GM19240 (cell line): ENCODE measurements around the gene SNIP1.
"Not testable (repeated sequence)": the region's sequence is repeated elsewhere in the genome, so short reads cannot be mapped to it uniquely, and the experiment has no call there.

ENCODE experiments used
- DNase-seq: peaks from one replicate; pipeline ENCODE4 v3.0.0; 2011; ENCODE audit warnings: low spot score; ENCODE audit not compliant: insufficient read length

SNIP1 gene

DNA sequence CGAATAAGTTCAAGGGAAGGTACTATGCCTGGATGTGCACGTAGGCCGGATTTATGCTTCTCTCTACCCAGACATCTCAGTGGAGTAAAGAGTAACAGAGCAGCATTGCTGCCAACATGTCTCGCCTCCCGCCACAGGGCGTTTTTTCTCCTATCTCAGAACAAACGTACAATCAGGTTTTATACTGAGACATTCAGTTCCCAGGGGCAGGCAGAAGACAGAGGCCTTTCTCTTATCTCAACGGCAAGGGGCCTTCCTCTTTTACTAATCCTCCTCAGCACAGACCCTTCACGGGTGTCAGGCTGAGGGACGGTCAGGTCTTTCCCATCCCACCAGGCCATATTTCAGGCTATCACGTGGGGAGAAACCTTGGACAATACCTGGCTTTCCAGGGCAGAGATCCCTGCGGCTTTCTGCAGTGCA, 5.9 kb upstream of the SNIP1 start:
- not testable (repeated sequence) for DNase-seq

DNA sequence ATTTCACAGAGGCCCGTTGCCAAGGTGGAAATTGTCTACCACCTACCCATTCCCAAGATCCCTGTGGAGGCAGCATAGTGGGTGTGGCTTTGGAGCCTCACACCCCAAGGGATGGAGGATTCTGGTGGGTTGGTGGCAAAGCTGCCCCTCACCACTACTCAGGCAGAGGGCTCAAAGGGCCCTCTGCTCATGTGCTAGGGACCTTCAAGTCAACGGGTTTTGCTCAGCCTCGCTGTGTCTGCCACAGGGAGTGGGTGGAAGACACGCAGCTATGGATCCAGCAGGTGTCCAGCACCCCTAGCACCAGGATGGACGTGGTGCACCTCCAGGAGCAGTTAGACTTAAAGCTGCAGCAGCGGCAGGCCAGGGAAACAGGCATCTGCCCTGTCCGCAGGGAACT, 5.0 kb upstream of the SNIP1 start:
- DNase-seq: no peak

DNA sequence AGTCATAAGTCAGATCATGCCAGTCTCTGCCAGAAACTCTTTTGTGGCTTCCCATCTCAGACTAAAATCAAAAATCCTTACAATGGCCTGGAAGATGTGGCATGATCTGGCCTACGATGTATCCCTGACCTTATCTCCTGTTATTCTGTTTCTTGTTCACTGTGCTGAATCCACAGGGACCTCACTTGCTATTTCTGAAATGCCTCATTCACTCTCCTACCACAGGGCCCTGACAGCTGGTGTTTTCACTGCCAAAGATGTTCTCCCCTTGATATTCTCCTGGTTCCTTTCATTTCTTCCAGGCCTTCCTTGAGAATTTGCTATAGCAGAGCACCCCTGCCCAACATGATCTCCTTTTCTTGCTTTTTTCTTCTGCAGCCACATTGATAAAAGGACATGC, 4.3 kb upstream of the SNIP1 start:
- DNase-seq: no peak

- no peak for DNase-seq
Measured at GRCh38 chr1:37557402-37557801, 3.3 kb upstream of the SNIP1 start.

GRCh38 chr1:37556712-37557196, 2.7 kb upstream of the SNIP1 start, which contains the start of gene DNALI1:
Gene DNALI1, plus strand, starts transcription at chr1:37556940. Its CDS starts 55 bp downstream, at chr1:37556995.
- no peak for DNase-seq

DNA sequence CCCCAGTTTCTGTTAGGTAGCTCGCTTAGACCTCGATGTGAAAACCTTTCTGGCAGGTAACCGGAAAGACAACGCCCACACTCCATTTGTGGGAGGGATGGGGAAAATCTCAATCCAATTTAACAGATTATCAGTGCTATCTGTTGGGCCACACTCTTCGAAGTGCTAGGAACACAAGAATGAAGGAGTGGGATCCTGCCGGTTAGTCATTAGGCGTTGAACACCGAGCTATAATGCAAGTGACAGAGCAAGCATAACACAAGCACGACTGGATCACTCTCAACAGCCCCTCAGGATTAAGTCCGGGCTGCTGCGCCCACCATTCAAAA, 531 bp downstream of the SNIP1 start:
- DNase-seq: no peak

- DNase-seq: no peak
Measured at GRCh38 chr1:37549341-37549740, 4.8 kb downstream of the SNIP1 start.

DNA sequence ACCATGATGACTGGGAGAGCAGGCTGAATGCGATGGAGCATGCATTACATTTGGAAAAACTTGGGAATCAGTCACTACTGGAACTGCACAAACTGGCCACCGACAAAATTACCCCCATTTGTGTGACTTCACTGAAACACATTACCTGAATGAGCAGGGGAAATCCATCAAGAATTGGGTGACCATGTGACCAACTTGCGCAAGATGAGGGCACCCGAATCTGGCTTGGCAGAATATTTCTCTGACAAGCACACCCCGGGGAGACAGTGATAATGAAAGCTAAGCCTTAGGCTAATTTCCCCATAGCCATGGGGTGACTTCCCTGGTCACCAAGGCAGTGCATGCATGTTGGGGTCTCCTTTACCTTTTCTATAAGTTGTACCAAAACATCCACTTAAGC, 9.1 kb downstream of the SNIP1 start:
- no peak for DNase-seq

DNA sequence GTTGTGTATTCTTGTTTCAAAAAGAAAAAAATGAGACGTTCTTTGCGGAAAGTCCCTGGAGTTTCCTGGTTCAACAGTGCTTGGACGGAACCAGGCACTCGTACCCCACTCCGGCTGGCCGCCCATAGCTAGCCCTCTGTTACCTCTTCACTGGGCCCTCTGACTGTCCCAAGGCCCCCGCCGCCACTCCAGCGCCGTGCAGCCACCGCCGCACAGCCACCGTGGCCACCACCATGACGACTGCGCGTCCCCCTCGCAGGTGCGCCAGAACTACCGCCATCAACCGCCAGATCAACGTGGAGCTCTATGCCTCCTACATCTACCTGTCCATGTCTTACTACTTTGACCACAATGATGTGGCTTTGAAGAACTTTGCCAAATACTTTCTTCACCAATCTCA, 9.6 kb downstream of the SNIP1 start:
- no peak for DNase-seq

GRCh38 chr1:37540036-37540785, 13.9 kb downstream of the SNIP1 start:
- DNase-seq: no peak

GRCh38 chr1:37539154-37539553, 14.9 kb downstream of the SNIP1 start:
- DNase-seq: not testable (repeated sequence)

DNA sequence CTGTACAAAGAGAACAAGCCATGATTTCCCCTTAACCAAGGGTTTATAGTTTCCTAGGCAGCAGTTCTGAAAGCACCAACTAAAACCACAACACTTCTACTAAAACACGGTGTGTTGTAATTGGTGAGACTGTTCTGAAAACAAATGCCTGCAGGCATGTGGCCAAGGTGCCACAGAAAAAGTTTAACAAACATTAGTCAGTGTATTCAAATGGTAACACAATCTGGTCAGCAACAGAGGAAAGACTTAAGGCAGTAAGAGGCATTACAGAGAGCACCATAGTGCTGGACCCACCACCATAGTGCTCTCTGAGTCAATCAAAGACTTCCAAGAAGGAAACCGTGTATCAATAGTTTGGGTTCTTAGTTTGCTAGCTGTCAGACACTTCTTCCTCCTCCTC, 16.7 kb downstream of the SNIP1 start:
- no peak for DNase-seq

DNA sequence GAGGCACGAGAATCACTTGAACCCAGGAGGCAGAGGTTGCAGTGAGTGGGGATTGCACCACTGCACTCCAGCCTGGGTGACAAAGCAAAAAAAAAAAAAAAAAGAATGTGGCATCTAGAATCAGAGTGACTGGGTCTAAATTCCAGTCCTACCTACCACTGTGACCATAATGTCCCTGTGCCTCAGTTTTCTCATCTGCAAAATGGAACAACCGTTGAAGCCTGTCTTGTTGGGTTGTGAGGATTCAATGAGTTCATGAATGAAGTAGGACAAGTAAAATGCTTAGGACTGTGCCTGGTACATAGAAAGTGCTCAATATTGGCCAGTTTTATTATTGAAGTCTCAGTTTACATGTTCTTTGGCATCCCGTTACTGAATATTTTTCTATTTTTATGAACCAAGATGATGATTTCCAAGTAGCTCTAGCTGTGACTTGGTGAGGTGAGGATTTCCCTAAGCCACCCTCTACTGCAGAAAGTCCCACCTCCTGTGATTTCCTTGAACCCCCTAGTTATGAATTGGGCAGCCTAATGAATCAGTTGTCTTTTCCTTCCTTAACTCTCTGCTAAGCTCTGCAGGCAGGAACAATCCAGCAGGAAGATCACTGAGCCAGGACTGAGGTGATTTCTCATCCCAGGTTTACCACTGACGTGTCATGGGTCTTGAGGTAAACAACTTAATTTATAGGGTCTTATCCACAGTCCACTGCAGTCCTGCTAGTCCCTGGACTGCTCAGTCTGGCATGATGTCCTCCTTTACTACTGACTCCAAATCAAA, 20.6 kb downstream of the SNIP1 start:
- no peak for DNase-seq

- DNase-seq: not testable (repeated sequence)
Measured at GRCh38 chr1:37532418-37533156, 21.5 kb downstream of the SNIP1 start.

GRCh38 chr1:37529888-37530287, 24.2 kb downstream of the SNIP1 start:
- not testable (repeated sequence) for DNase-seq

- DNase-seq: no peak
Measured at GRCh38 chr1:37519613-37520012, 34.5 kb downstream of the SNIP1 start.

DNA sequence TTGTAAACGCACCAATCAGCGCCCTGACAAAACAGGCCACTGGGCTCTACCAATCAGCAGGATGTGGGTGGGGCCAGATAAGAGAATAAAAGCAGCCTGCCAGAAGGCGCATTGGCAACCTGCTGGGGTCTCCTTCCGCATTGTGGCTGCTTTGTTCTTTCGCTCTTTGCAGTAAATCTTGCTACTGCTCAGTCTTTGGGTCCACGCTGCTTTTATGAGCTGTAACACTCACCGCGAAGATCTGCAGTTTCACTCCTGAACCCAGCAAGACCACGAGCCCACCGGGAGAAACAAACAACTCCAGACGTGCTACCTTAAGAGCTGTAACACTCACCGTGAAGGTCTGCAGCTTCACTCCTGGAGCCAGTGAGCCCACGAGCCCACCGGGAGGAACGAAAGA, 35.2 kb downstream of the SNIP1 start:
- DNase-seq: not testable (repeated sequence)

DNA sequence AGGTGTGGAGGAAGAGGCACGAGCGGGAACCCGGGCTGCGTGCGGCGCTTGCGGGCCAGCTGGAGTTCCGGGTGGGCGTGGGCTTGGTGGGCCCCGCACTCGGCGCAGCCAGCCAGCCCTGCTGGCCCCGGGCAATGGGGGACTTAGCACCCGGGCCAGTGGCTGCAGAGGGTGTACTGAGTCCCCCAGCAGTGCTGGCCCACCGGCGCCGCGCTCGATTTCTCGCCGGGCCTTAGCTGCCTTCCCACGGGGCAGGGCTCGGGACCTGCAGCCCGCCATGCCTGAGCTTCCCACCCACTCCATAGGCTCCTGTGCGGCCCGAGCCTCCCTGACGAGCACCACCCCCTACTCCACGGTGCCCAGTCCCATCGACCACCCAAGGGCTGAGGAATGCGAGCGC, 35.9 kb downstream of the SNIP1 start:
- not testable (repeated sequence) for DNase-seq

GRCh38 chr1:37517569-37517968, 36.5 kb downstream of the SNIP1 start:
- DNase-seq: no peak

DNA sequence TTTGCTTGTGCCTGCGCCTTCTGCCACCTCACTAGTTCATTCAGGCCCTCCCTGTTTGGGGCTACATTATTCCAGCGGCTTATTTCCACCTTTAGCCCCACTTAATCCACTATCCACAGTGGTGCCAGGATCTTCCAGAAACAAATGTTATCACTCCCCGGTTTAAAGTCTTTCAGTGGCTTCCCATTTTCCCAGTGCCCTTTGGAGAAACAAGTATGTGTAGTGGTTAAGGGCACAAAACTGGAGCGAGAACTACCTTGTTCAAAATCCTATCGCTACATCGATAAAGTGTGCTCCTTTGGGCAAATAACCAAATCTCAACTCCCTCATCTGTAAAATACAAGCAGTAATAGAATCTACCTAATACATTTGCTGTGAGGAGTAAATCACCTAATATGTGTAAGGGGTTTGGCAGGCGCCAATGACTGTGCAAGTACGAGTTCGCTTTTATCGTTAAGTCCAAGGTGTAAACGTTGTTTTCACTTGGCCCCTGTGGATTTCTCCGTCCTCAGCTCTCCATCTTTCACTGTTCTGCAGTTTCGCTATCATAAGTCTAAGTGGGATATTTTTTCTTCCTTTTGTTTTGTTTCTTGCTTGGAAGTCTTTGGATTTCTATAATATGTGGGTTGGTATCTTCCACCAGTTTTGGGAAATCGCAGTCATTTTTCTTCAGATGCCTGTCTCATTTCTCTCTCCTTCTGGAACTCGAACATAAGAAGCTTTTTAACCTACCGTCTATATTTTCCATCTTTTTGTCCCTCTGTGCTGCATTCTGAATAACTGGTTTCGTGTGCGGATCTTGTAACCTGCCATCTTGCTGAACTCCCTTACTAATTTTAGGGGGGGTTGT, 38.7 kb downstream of the SNIP1 start:
- no peak for DNase-seq
